Measurements from ENCODE around the gene NPC1L1.

DNA sequence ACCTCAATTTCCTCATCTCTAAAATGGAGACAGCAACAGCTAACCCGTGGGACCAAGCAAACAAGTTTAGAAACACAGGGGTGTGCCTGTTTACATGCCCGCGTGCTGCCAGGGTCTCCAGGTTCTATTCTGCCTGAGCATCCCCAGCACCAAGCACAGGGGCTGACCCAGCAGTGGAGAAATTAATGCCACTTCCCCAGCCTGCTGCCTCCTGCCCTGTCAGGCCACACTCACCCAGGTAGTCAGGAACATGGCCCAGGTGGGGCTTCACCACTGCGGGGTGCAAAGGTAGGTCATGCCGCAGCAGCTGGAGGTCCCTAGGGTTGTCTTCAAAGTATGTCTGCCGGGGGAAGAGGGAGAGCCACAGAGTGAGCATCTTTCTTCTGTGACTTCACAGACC lies 26.8 kb upstream of the NPC1L1 start:
- TF ChIP-seq, protein P1, sequence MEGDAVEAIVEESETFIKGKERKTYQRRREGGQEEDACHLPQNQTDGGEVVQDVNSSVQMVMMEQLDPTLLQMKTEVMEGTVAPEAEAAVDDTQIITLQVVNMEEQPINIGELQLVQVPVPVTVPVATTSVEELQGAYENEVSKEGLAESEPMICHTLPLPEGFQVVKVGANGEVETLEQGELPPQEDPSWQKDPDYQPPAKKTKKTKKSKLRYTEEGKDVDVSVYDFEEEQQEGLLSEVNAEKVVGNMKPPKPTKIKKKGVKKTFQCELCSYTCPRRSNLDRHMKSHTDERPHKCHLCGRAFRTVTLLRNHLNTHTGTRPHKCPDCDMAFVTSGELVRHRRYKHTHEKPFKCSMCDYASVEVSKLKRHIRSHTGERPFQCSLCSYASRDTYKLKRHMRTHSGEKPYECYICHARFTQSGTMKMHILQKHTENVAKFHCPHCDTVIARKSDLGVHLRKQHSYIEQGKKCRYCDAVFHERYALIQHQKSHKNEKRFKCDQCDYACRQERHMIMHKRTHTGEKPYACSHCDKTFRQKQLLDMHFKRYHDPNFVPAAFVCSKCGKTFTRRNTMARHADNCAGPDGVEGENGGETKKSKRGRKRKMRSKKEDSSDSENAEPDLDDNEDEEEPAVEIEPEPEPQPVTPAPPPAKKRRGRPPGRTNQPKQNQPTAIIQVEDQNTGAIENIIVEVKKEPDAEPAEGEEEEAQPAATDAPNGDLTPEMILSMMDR (IDR thresholded peaks at IDR 0.05; ENCODE audit: low read length) = no peak
- TF ChIP-seq EZH2 (IDR thresholded peaks at IDR 0.05; ENCODE audit: borderline replicate concordance, low read length) = no peak

All from OCI-LY1 (cell line).